Cardiac fibroblast (primary cell): ENCODE measurements around the gene RNF40.
"Not testable (repeated sequence)": the region's sequence is repeated elsewhere in the genome, so short reads cannot be mapped to it uniquely, and the experiment has no call there.

Experiments
- DNase-seq, 2 donors: peaks; one replicate each; pipeline versions ENCODE4 v3.0.0 to v3.0.0-alpha.2; 2010; ENCODE audit warnings: low read depth in 2 of 2
- H3K4me3 ChIP-seq, 2 donors: replicated peaks in 1 of 2; 1 replicate in 1 of 2; 2 replicates in 1 of 2; pipeline ENCODE4 v1.5.1; 2011; ENCODE audit warnings: low read depth in 2 of 2, low read length in 2 of 2, mild to moderate bottlenecking in 2 of 2, moderate library complexity in 1 of 2
- CTCF ChIP-seq: IDR thresholded peaks from one replicate; pipeline ENCODE4 v1.5.1; 2011; ENCODE audit warnings: low read depth, mild to moderate bottlenecking, low read length, inconsistent platforms

RNF40 gene

DNA sequence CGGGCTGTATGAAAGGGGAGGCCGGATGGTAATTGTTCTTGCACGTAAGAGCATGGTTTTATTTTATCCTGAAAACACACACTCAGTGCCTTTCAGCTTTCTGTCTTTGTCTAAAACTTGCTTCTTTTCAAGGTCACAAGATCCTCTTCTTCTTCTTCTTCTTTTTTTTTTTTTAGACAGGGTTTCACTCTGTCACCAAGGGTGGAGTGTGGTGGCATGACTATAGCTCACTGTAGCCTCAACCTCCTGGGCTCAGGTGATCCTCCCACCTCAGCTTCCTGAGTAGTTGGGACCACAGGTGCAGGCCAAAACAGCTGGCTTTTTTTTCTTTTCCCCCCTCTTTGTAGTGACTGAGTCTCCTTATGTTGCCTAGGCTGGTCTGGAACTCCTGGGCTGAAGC is 40.8 kb downstream of the RNF40 start:
- no peak for DNase-seq
- no peak overlapping the region for H3K4me3 ChIP-seq
- TF ChIP-seq CTCF: no peak

GRCh38 chr16:30805056-30805369 is 42.9 kb downstream of the RNF40 start:
- TF ChIP-seq CTCF: no peak
- no peak for DNase-seq
- peak overlapping the region; percentile 78 to 81 for H3K4me3 ChIP-seq

DNA sequence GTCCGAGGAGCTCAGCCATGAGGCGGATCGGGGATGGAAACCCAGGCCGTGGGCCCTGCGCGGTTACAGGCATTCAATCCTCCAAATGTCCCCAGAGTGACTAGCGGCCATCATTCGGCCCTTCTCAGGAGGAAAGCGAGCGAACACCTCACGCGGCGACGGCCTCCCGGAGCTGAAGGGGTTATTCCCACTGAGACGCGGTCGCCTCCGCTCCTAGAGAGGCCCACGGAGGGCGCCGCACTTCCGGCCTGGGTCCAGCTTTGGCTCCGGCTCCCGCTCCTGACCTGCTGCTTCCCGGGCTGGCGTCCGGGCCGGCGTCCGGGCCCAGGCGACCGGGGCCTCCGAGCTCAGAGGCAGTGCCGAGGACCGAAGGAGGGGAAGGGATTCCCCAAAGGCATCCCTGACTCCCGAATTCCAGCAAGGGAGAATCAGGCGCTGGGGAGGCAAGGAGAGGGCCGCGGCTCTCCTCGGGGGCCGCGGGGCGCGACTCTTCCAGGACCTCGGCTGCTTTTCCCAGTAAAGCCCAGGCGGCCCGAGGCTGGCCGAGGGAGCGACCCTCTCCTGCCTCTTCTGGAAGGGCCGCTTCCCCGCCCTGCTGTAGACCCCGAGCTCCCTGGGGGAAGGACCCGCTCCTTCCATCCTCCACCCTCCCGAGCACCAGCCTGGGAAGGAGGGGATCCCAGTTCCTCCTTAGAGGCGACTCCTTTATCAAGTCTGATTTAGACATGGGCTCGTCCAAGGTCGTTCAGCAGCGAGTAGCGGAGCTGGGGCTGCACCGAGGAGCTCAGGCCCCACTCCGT is 43.4 kb downstream of the RNF40 start:
- peak; percentile 82 to 87 for DNase-seq
- peak overlapping the region; percentile 78 to 81 for H3K4me3 ChIP-seq
- no peak for TF ChIP-seq CTCF

GRCh38 chr16:30808146-30808545 is 46.0 kb downstream of the RNF40 start:
- no peak for DNase-seq
- no peak for TF ChIP-seq CTCF

GRCh38 chr16:30808890-30809426 is 46.8 kb downstream of the RNF40 start:
- not testable (repeated sequence) for H3K4me3 ChIP-seq, DNase-seq

More at GRCh38 chr16:30808146-30808545, 46.0 kb downstream of the RNF40 start:
- no peak overlapping the region for H3K4me3 ChIP-seq

GRCh38 chr16:30809675-30810074 is 47.6 kb downstream of the RNF40 start:
- H3K4me3 ChIP-seq, DNase-seq: not testable (repeated sequence)

- DNase-seq: no peak
- no peak for TF ChIP-seq CTCF
- peak overlapping the region in 1 of 2 donors; percentile 42 for H3K4me3 ChIP-seq
These were observed 51.7 kb downstream of the RNF40 start for GRCh38 chr16:30813821-30814189.

- H3K4me3 ChIP-seq: no peak overlapping the region
- no peak for DNase-seq
- no peak for TF ChIP-seq CTCF
These were observed 54.6 kb downstream of the RNF40 start for GRCh38 chr16:30816769-30817168.
